Endothelial cell of umbilical vein (primary cell): ENCODE measurements around the gene TPT1. TPM values are rescaled to one million over a fixed set of nuclear protein-coding genes. Genes with fewer than 3 reads are reported as not detected.
A peak's percentile ranks its signal among the peaks of the same experiment; 100 is the strongest.

Source experiments
- BruUV-seq: library from RNA; stranded (reverse); fragments of 400-500 nt; replicated peaks from 2 replicates; lab custom pipeline; 2021; lab: Mats Ljungman, UMichigan
- CTCF ChIA-PET: fragments of 300-600, 350-600 bp; sonication (Branson Sonifier 250); formaldehyde crosslinking; loops from one replicate; lab custom pipeline; 2021; ENCODE audit warnings: antibody characterized with exemption, inconsistent platforms; lab: Charles Lee
- POLR2A ChIA-PET: fragments of 300-600, 350-600 bp; sonication (Branson Sonifier 250); formaldehyde crosslinking; loops from one replicate; lab custom pipeline; 2021; ENCODE audit warnings: antibody characterized with exemption, inconsistent platforms; lab: Charles Lee
- DNase-seq: peaks from one replicate; pipeline ENCODE4 v3.0.0-alpha.2; 2011; ENCODE audit warnings: low read depth, low spot score
- FAIRE-seq: peaks from 2 replicates; lab custom pipeline; 2011; peaks lifted over from hg19 to GRCh38; lab: Jason Lieb, UNC
- H2AFZ ChIP-seq: 2 replicates; pipeline ENCODE4 v1.6.0; 2012; ENCODE audit warnings: low read depth, low read length, control low read depth, inconsistent platforms
- H3K27ac ChIP-seq: 2 replicates; pipeline ENCODE4 v1.5.1; 2011; ENCODE audit warnings: low read depth, mild to moderate bottlenecking, control low read depth, low read length, moderate library complexity; ENCODE audit not compliant: insufficient read depth
- H3K27me3 ChIP-seq, 2 experiments: 2 replicates each; pipeline versions ENCODE4 v1.6.0 to v1.6.1; 2011; ENCODE audit warnings: low read length in 2 of 2, mixed read lengths in 1 of 2; ENCODE audit not compliant: control insufficient read depth in 2 of 2, insufficient read depth in 2 of 2
- H3K36me3 ChIP-seq, 2 experiments: 2 replicates in 1 of 2; 3 replicates in 1 of 2; pipeline ENCODE4 v1.5.1; 2011; ENCODE audit warnings: low read length in 2 of 2, mild to moderate bottlenecking in 1 of 2, moderate library complexity in 1 of 2; ENCODE audit not compliant: control insufficient read depth in 2 of 2, insufficient read depth in 2 of 2; ENCODE audit errors: extremely low read depth in 1 of 2
- H3K4me1 ChIP-seq: 3 replicates; pipeline ENCODE4 v1.5.1; 2011; ENCODE audit warnings: mild to moderate bottlenecking, low read length; ENCODE audit not compliant: control insufficient read depth, insufficient read depth; ENCODE audit errors: extremely low read depth
- H3K4me2 ChIP-seq: 2 replicates; pipeline ENCODE4 v1.6.1; 2011; ENCODE audit warnings: low read length, control low read depth, mixed read lengths; ENCODE audit not compliant: insufficient read depth
- H3K4me3 ChIP-seq, 3 experiments: fragments of 200-600 bp in 1 of 3; sonication (generic), shearing (Covaris generic) in 1 of 3; replicated peaks in 1 of 3; 2 replicates each; pipeline ENCODE4 v1.5.1; 2011 to 2016; ENCODE audit warnings: control low read depth in 3 of 3, low read length in 3 of 3, mild to moderate bottlenecking in 2 of 3, inconsistent platforms in 1 of 3, low read depth in 1 of 3, moderate library complexity in 1 of 3; ENCODE audit not compliant: insufficient read depth in 1 of 3
- H3K79me2 ChIP-seq: 2 replicates; pipeline ENCODE4 v1.6.0; 2012; ENCODE audit warnings: low read length, inconsistent platforms; ENCODE audit not compliant: control insufficient read depth, insufficient read depth
- H3K9ac ChIP-seq: replicated peaks from 2 replicates; pipeline ENCODE3; 2011; ENCODE audit warnings: low read length, control low read depth; ENCODE audit not compliant: insufficient read depth; ENCODE audit errors: extremely low read depth
- H3K9me1 ChIP-seq: replicated peaks from 3 replicates; pipeline ENCODE4 v1.6.0; 2011; ENCODE audit warnings: mild to moderate bottlenecking, low read length; ENCODE audit not compliant: control insufficient read depth, insufficient read depth; ENCODE audit errors: extremely low read depth
- H3K9me3 ChIP-seq: replicated peaks from 2 replicates; pipeline ENCODE4 v1.5.1; 2012; ENCODE audit warnings: low read length, inconsistent platforms; ENCODE audit not compliant: control insufficient read depth, insufficient read depth
- H4K20me1 ChIP-seq: replicated peaks from 2 replicates; pipeline ENCODE3; 2011; ENCODE audit warnings: mild to moderate bottlenecking, low read length; ENCODE audit not compliant: control insufficient read depth, insufficient read depth; ENCODE audit errors: extremely low read depth
- EZH2 ChIP-seq: IDR thresholded peaks from 2 replicates; pipeline ENCODE4 v1.6.1; 2012; ENCODE audit warnings: borderline replicate concordance, low read depth, mild to moderate bottlenecking, moderate library complexity, low read length, inconsistent platforms; ENCODE audit not compliant: severe bottlenecking
- FOS ChIP-seq: IDR thresholded peaks from 2 replicates; pipeline ENCODE4 v1.6.1; 2011; ENCODE audit warnings: mild to moderate bottlenecking, low read length, moderate library complexity, borderline replicate concordance; ENCODE audit not compliant: insufficient read depth
- GATA2 ChIP-seq: IDR thresholded peaks from 2 replicates; pipeline ENCODE4 v1.7.0; 2011; ENCODE audit warnings: low read depth, mild to moderate bottlenecking, moderate library complexity, mixed read lengths, low read length; ENCODE audit not compliant: insufficient read length, insufficient read depth
- JUN ChIP-seq: IDR thresholded peaks from 2 replicates; pipeline ENCODE4 v1.6.1; 2011; ENCODE audit warnings: borderline replicate concordance, low read depth; ENCODE audit not compliant: insufficient read length, insufficient read depth
- MYC ChIP-seq: IDR thresholded peaks from one replicate; pipeline ENCODE4 v1.6.1; 2011; ENCODE audit warnings: mild to moderate bottlenecking, low read depth, low read length
- POLR2A ChIP-seq: IDR thresholded peaks from 2 replicates; pipeline ENCODE4 v1.6.1; 2012; ENCODE audit warnings: low read depth, mild to moderate bottlenecking, control low read depth, low read length
- POLR2AphosphoS5 ChIP-seq: IDR thresholded peaks from 2 replicates; pipeline ENCODE4 v1.6.1; 2012; ENCODE audit warnings: low read depth, mild to moderate bottlenecking, control low read depth, low read length, moderate library complexity; ENCODE audit not compliant: insufficient read depth
- dilution Hi-C: fragments of 300-500 bp; cut with MboI; formaldehyde crosslinking; loops from one replicate; pipeline ENCODE4 v1.15.0; 2019; ENCODE audit warnings: low sequenced_read_pairs; ENCODE audit not compliant: extremely low pct_ligation_motif_present
- intact Hi-C: fragments of 100-400 bp; cut with micrococcal nuclease; formaldehyde crosslinking; loops from one replicate; pipeline ENCODE4 v1.10.0; 2022
- polyA plus RNA-seq, 4 experiments: library from polyadenylated mRNA; depleted of rRNA in 3 of 4; stranded (reverse) in 3 of 4; unstranded in 1 of 4; fragments of >200 nt; gene quantifications; 2 replicates each; pipeline versions ENCODE4 v1.2.1 to v1.2.3, GENCODE V29; 2011 to 2012; ENCODE audit warnings: missing spikeins in 1 of 4
- small RNA-seq: library from RNA; depleted of rRNA; stranded (forward); fragments of <200 nt; gene quantifications from one replicate; pipeline ENCODE3, GENCODE V24; 2012; ENCODE audit warnings: low replicate concordance, low read depth; ENCODE audit not compliant: insufficient read depth, insufficient read length
- total RNA-seq: library from RNA; stranded (reverse); gene quantifications from 2 replicates; pipeline ENCODE4 v1.2.3, GENCODE V29; 2021
- TF ChIP-seq, protein P1 (sequence below), 2 donors: IDR thresholded peaks; 1 replicate in 1 of 2; 2 replicates in 1 of 2; pipeline ENCODE4 v1.5.1; 2011; ENCODE audit warnings: low read length in 2 of 2, mild to moderate bottlenecking in 2 of 2, moderate library complexity in 2 of 2, control low read depth in 1 of 2, inconsistent platforms in 1 of 2, low read depth in 1 of 2; ENCODE audit not compliant: insufficient read depth in 1 of 2; ENCODE audit errors: extremely low read depth in 1 of 2
- TF ChIP-seq, protein P2 (sequence below): IDR thresholded peaks from 2 replicates; pipeline ENCODE4 v1.6.1; 2011; ENCODE audit not compliant: insufficient read depth, insufficient read length

Gene TPT1
- total and polyA plus RNA-seq, 2 donors (not counting 3 experiments of a cell fraction or from before 2014, with no cell fraction given) = 2,993 to 4,330 TPM

DNA sequence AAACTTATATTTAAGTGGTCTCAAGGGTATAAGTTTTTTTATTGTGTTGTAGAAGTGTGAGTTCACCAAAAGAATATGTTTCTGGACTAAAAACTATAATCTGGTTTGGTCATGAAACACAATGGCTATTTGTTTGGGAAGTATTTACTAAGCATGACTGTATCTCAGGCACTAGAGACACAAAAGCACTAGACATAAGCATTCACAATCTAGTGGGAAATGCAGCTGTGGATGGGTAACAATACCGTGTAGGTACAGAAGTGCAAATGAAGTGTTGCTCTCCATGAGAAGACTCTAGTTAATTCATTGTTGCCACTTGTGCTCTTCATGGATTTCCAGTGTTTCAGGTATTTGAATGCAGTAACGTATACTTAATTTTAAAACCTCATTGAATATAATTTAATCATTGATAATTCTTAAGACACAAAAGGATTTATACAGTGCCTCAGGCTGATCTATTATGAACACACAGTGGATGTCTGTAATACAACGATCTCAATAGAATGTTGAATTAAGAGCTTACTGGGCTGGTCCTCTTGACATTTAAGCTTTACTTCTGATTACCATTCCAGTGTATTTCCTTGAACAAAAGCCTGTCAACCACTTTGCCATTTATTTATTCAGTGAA, 50.9 kb downstream of the TPT1 start:
- Histone ChIP-seq H3K36me3 (no peaks in the 10 kb centered on the region), H3K4me1 (peaks cover 5% of the 10 kb centered on the region), H2AFZ (no peak overlapping the region), H3K27ac (no peak overlapping the region), H3K79me2 (no peaks in the 10 kb centered on the region), H3K4me3 (no peak overlapping the region), H4K20me1 (peaks cover 2% of the 10 kb centered on the region), H3K27me3 (no peaks in the 10 kb centered on the region), H3K4me2 (no peak overlapping the region), H3K9me3 (no peaks in the 10 kb centered on the region), H3K9me1 (no peaks in the 10 kb centered on the region), H3K9ac (no peak overlapping the region)
- BruUV-seq = no TSS peak
- intact Hi-C loops = loop anchor here (10.0 kb wide), 1 partner anchor 1385 kb away; no protein-coding TSS in a partner anchor
- DNase-seq (no peak), FAIRE-seq (no peak)
- CTCF ChIA-PET = interaction anchor here (0.7 to 3.6 kb wide), 3 partner anchors 9 to 243 kb away, joined by 3 to 13 read pairs (median 5); no protein-coding TSS in a partner anchor
- POLR2A ChIA-PET = no interaction called here
- TF ChIP-seq FOS = no peak
- no peak for TF ChIP-seq JUN
- TF ChIP-seq, protein P1, sequence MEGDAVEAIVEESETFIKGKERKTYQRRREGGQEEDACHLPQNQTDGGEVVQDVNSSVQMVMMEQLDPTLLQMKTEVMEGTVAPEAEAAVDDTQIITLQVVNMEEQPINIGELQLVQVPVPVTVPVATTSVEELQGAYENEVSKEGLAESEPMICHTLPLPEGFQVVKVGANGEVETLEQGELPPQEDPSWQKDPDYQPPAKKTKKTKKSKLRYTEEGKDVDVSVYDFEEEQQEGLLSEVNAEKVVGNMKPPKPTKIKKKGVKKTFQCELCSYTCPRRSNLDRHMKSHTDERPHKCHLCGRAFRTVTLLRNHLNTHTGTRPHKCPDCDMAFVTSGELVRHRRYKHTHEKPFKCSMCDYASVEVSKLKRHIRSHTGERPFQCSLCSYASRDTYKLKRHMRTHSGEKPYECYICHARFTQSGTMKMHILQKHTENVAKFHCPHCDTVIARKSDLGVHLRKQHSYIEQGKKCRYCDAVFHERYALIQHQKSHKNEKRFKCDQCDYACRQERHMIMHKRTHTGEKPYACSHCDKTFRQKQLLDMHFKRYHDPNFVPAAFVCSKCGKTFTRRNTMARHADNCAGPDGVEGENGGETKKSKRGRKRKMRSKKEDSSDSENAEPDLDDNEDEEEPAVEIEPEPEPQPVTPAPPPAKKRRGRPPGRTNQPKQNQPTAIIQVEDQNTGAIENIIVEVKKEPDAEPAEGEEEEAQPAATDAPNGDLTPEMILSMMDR (IDR thresholded peaks at IDR 0.05; ENCODE audit: extremely low read depth in 1 of 2, insufficient read depth in 1 of 2, low read depth in 1 of 2, low read length in 2 of 2) = no peak
- no peak for TF ChIP-seq GATA2
- TF ChIP-seq MYC = no peak
- no peak for TF ChIP-seq POLR2AphosphoS5
- TF ChIP-seq, protein P2, sequence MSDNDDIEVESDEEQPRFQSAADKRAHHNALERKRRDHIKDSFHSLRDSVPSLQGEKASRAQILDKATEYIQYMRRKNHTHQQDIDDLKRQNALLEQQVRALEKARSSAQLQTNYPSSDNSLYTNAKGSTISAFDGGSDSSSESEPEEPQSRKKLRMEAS = no peak
- TF ChIP-seq POLR2A = no peak
- no peak for TF ChIP-seq EZH2
- dilution Hi-C loops = no loop called here

Small RNAs within 50 kb of the gene (small RNA-seq; reads per million reads assigned to genes)
- 23.0 reads per million, percentile 81 among the genes with 10 or more reads in this experiment for gene SNORA31

Other genes starting within 250 kb of the TPT1 start
- gene GTF2F2, start 220.7 kb downstream of the TPT1 start, total RNA-seq = 22.7 and 23.6 TPM in 2 replicates
- 5.0 and 7.5 TPM in 2 replicates for gene GTF2F2, start 220.7 kb downstream of the TPT1 start, polyA plus RNA-seq
- gene KCTD4, start 140.1 kb downstream of the TPT1 start, total RNA-seq = not detected in 2 replicates
- gene KCTD4, start 140.1 kb downstream of the TPT1 start, polyA plus RNA-seq = not detected in 2 replicates
- gene SLC25A30, start 77.2 kb upstream of the TPT1 start, total RNA-seq = 27.0 and 28.9 TPM in 2 replicates
- 12.2 and 13.3 TPM in 2 replicates for gene SLC25A30, start 77.2 kb upstream of the TPT1 start, polyA plus RNA-seq
- 27.0 and 28.7 TPM in 2 replicates for gene COG3, start 123.8 kb upstream of the TPT1 start, total RNA-seq
- gene COG3, start 123.8 kb upstream of the TPT1 start, polyA plus RNA-seq = 17.4 and 18.9 TPM in 2 replicates